ENCODE measurements around the gene EIF2AK3.

EIF2AK3 gene

DNA sequence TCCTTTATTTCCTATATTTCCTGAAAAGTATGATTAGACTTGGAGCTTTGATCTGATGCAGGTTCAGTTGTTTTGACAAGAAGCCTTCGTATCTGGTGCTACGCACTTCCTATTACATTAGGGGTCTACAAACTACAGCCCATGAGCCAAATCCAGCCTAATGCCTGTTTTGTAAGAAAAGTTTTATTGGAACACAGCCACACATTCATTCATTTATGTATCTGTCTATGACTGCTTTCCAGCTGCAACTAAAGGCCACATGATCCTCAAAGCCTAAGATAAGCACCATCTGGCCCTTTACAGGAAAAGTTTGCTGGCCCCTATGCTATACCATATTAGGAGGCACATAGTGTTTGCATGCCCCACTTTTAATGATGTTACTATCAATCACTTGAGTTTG lies 26.0 kb downstream of the EIF2AK3 start:
- DNase-seq: no peak
- intact Hi-C loops (cut with DNase I): no loop called here

DNA sequence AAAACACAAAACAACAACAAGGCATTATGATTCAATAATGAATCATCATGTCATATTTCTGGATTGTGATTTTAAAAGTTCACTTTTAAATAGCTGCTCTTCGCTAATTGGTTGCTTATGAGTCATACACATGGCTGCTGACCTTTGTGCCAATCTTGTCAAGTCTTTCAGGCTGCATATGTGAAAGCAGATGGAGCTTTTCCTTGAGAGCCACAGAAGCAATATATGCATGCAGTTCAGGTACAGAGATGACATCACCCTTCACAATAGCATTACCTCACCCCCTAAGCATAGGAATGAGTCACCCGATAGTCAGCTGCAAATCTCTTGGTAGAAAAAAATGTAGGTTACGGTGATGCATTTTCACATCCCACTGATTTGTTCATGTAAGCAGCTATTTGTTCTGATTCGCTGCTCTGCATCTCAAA lies 27.2 kb downstream of the EIF2AK3 start:
- DNase-seq: no peak
- intact Hi-C loops (cut with DNase I): no loop called here

DNA sequence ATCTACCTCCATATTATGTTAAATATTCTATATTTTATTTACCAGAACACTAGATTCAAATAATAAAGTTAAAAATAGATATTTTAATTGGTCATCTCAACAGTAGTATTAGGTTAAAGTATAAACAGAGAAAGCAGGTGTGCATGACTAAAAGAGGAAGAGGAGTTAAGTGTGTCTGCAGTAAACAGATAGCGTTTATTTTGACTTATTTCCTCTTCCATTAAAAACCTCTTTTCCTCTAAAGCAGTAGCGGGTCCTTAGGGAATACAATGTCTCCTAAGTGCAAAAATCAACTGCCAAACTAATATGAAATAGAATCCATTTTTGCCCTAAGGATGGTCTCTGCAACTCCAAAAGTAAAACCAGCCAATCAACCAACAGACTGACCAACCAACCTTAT lies 27.7 kb downstream of the EIF2AK3 start:
- intact Hi-C loops (cut with DNase I): no loop called here
- DNase-seq: no peak

DNA sequence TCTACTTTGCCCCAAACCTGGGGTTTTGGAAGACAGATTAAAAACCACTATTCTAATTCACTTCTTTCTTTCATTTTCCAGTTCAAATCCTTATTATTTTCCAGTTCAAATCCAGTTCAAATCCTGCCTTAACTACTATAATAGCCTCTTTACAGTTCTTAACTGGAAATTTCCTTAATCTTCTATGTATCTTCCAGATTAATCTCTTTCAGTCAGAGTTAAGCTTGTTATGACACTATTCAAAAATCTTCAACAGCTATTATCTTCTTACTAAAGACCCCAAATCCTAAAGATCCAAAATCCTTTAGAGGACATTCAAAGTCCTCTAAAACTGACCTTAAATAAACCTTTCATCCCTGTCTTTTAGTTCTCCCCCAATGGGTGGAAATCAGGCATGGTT lies 30.1 kb downstream of the EIF2AK3 start:
- DNase-seq: no peak
- intact Hi-C loops (cut with DNase I): no loop called here

GRCh38 chr2:88596141-88596830 lies 31.0 kb downstream of the EIF2AK3 start:
- intact Hi-C loops (cut with DNase I): no loop called here
- no peak for DNase-seq

GRCh38 chr2:88591698-88592097 lies 35.6 kb downstream of the EIF2AK3 start:
- no peak for DNase-seq
- intact Hi-C loops (cut with DNase I): loop anchor here (2.0 kb wide), 1 partner anchor 81 kb away; no protein-coding TSS in a partner anchor

- peak in 3 of 10 donors; percentile 12 to 30 (median 23) for DNase-seq
Observed at GRCh38 chr2:88590998-88591613, 36.2 kb downstream of the EIF2AK3 start.

GRCh38 chr2:88585969-88586368 lies 41.3 kb downstream of the EIF2AK3 start:
- intact Hi-C loops (cut with DNase I): no loop called here
- DNase-seq: no peak

More at GRCh38 chr2:88590998-88591613, 36.2 kb downstream of the EIF2AK3 start:
- intact Hi-C loops (cut with DNase I): loop anchor here (2.0 kb wide), 1 partner anchor 82 kb away; no protein-coding TSS in a partner anchor

GRCh38 chr2:88582030-88582429 lies 45.2 kb downstream of the EIF2AK3 start:
- intact Hi-C loops (cut with DNase I): no loop called here
- DNase-seq: no peak

GRCh38 chr2:88580088-88580487 lies 47.2 kb downstream of the EIF2AK3 start:
- DNase-seq: no peak
- intact Hi-C loops (cut with DNase I): no loop called here

GRCh38 chr2:88575630-88576029 lies 51.6 kb downstream of the EIF2AK3 start:
- intact Hi-C loops (cut with DNase I): no loop called here
- DNase-seq: no peak

GRCh38 chr2:88575051-88575450 lies 52.2 kb downstream of the EIF2AK3 start:
- no peak for DNase-seq
- intact Hi-C loops (cut with DNase I): no loop called here

DNA sequence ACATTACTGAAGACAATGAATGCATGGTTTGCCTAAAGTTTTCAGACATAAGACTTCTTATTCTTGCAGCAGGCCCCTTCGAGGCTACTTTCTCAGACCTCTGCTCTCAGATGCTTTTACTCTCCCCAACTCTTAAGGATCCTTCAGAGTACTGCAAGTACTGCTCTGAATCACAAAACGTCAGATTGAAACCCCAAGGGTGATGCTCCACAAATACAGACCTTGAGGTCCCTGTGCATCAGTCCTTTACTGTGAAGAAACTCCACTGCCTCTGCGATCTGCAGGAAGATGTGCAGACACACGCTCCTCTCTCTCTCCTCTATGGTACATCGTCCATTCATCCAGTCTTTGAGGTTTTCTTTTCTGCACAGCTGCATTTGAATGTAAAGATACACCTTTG lies 52.8 kb downstream of the EIF2AK3 start:
- no peak for DNase-seq
- intact Hi-C loops (cut with DNase I): no loop called here

DNA sequence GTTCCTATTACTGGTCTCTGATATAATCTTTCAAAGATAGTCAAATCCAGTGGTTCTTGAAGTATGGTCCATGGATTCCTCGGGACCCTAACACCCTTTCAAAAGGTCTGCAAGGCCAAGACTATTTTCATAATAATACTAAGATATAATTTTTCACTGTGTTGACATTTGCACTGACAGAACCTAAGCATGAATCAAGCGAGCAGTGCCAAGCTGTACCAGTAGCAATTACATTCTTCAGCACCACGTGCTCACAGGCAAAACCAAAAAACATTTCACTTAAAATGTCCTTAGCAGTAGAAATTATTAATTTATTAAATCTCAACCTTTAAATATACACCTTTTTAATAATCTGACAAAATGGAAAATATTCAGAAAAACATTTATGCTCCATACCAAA lies 59.1 kb downstream of the EIF2AK3 start:
- intact Hi-C loops (cut with DNase I): no loop called here
- no peak for DNase-seq

DNA sequence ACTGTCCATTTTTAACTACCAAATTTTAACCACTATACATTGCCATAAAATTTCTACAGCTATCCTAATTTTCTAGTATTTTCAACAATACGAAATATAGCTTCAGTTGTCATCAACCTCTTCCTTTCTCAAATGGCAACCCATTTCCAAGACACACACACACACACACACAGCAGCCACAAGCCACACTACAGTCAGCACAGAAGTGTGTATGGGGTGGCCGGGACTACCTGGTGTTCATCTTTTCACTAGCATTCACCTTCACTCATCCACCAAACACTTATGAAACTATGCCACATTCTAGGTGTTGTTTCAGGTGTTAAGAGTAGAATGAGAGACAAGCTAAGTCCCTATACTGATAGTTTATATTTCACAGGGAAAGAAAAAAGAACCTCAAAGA lies 62.9 kb downstream of the EIF2AK3 start:
- intact Hi-C loops (cut with DNase I): no loop called here

GRCh38 chr2:88563129-88563528 lies 64.1 kb downstream of the EIF2AK3 start:
- intact Hi-C loops (cut with DNase I): no loop called here
- DNase-seq: no peak

More for the DNA sequence above, 62.9 kb downstream of the EIF2AK3 start:
- no peak for DNase-seq

GRCh38 chr2:88561646-88562388 lies 65.4 kb downstream of the EIF2AK3 start:
- DNase-seq: no peak
- intact Hi-C loops (cut with DNase I): no loop called here

- intact Hi-C loops (cut with DNase I): no loop called here
Observed at GRCh38 chr2:88560619-88561307, 66.5 kb downstream of the EIF2AK3 start.

DNA sequence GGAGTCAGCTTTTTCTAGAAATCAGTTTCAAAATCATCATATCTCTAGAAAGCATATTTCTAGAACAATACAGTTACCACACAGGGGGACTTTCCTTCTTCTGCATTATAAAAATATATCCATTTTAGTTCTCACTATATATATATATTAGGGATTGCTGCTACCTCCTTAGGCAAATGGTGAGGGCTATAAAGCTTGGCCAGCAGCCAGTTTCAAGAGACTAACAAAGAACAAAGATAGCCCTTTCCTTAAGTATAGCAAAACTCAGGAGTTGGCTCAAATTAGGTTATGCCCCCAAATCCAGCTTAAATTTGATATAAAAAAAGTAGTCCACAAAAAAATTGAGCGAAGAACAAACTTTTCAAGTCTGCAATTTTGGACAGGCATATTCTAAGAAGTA lies 70.0 kb downstream of the EIF2AK3 start:
- intact Hi-C loops (cut with DNase I): no loop called here
- DNase-seq: no peak

More at GRCh38 chr2:88560619-88561307, 66.5 kb downstream of the EIF2AK3 start:
- DNase-seq: no peak

GRCh38 chr2:88556026-88556425 lies 71.2 kb downstream of the EIF2AK3 start:
- no peak for DNase-seq
- intact Hi-C loops (cut with DNase I): no loop called here

GRCh38 chr2:88554189-88554588 lies 73.1 kb downstream of the EIF2AK3 start:
- intact Hi-C loops (cut with DNase I): no loop called here
- no peak for DNase-seq
